ENCODE measurements around the gene NUFIP2. TPM values are rescaled to one million over a fixed set of nuclear protein-coding genes. Genes with fewer than 3 reads are reported as not detected.

The NUFIP2 gene
- 59.1 and 69.6 TPM in 2 replicates for total RNA-seq

GRCh38 chr17:29293890-29294579 lies at the start of gene NUFIP2:
Gene NUFIP2, minus strand, starts transcription at chr17:29294148. Its CDS starts 89 bp downstream, at chr17:29294059.

GRCh38 chr17:29246628-29247027 lies 47.3 kb downstream of the NUFIP2 start, which contains the start of gene CRYBA1:
Gene CRYBA1, plus strand, starts transcription at chr17:29246859. Its CDS starts 5 bp downstream, at chr17:29246864.

Other genes with a start within 250 kb of the NUFIP2 start
- 85.0 and 120 TPM in 2 replicates for gene MYO18A, start 113.8 kb downstream of the NUFIP2 start, total RNA-seq
- 0.32 and 0.97 TPM in 2 replicates for gene CRYBA1, start 47.3 kb downstream of the NUFIP2 start, total RNA-seq
- 62.4 and 74.6 TPM in 2 replicates for gene TAOK1, start 96.2 kb upstream of the NUFIP2 start, total RNA-seq